Kidney epithelial cell (primary cell): ENCODE results near the gene PROX1. TPM values are rescaled to one million over a fixed set of nuclear protein-coding genes. Genes with fewer than 3 reads are reported as not detected.

Experiments used
- DNase-seq: peaks from one replicate; pipeline ENCODE4 v3.0.0-alpha.2; 2010; ENCODE audit warnings: low read depth
- H3K27me3 ChIP-seq: 2 replicates; pipeline ENCODE4 v1.6.0; 2011; ENCODE audit warnings: low read length; ENCODE audit not compliant: control insufficient read depth, insufficient read depth
- H3K36me3 ChIP-seq: 2 replicates; pipeline ENCODE4 v1.5.1; 2011; ENCODE audit warnings: low read length; ENCODE audit not compliant: control insufficient read depth, insufficient read depth
- H3K4me3 ChIP-seq: 2 replicates; pipeline ENCODE4 v1.5.1; 2011; ENCODE audit warnings: low read depth, mild to moderate bottlenecking, control low read depth, low read length
- total RNA-seq: library from RNA; depleted of rRNA; stranded (reverse); fragments of >200 nt; gene quantifications from 2 replicates; pipeline ENCODE4 v1.2.3, GENCODE V29; 2015
- TF ChIP-seq, protein P1 (sequence below): IDR thresholded peaks from 2 replicates; pipeline ENCODE4 v1.5.1; 2011; ENCODE audit warnings: mild to moderate bottlenecking, moderate library complexity, low read length, control low read depth, inconsistent platforms; ENCODE audit not compliant: insufficient read depth, poor library complexity, severe bottlenecking

PROX1 gene
- total RNA-seq, 1 donor from 2014 or later: 0.88 TPM

DNA sequence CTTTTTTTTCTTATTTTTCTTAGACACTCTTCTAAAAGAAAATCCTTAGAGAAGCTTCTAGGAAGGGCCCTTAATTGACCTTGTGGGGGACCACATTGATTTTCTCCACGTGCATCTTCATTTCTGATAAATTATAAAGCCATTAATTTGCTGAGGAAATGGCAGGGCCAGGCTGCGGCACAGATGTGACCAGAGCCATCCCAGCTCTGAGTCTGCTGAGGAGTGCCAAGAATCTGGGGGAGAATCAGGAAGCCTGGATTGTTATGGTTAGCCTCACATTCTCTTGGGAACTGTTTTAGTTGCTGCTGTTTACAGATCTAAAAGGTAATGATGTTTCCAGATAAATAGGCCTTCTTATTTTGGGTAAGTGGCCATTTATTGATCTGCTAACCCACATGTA is 16.2 kb downstream of the PROX1 start:
- H3K36me3 ChIP-seq: no peaks in the 10 kb centered on the region
- TF ChIP-seq, protein P1, sequence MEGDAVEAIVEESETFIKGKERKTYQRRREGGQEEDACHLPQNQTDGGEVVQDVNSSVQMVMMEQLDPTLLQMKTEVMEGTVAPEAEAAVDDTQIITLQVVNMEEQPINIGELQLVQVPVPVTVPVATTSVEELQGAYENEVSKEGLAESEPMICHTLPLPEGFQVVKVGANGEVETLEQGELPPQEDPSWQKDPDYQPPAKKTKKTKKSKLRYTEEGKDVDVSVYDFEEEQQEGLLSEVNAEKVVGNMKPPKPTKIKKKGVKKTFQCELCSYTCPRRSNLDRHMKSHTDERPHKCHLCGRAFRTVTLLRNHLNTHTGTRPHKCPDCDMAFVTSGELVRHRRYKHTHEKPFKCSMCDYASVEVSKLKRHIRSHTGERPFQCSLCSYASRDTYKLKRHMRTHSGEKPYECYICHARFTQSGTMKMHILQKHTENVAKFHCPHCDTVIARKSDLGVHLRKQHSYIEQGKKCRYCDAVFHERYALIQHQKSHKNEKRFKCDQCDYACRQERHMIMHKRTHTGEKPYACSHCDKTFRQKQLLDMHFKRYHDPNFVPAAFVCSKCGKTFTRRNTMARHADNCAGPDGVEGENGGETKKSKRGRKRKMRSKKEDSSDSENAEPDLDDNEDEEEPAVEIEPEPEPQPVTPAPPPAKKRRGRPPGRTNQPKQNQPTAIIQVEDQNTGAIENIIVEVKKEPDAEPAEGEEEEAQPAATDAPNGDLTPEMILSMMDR: no peak
- DNase-seq: no peak
- no peaks in the 10 kb centered on the region for H3K27me3 ChIP-seq
- no peak overlapping the region for H3K4me3 ChIP-seq

DNA sequence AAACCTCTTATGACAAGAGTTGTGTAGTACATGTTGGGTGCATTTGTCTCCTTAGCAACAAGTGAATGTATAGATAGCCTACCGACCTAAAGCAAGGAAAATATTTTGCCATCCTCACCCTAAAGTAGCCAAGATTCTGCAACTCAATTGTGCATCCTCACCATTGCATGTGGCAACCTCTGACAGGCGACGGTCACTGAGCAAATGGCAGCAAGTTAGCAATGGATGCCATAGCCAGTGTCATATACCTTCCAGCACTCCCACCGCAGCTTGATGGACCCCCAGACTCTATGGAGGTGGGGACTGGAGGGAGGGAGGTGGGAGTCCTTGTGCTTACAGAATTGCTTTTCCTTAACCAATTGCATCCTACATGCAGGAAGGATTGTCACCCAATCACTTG is 17.0 kb downstream of the PROX1 start:
- DNase-seq: no peak
- TF ChIP-seq, protein P1: no peak
- no peaks in the 10 kb centered on the region for H3K36me3 ChIP-seq
- no peak overlapping the region for H3K4me3 ChIP-seq
- H3K27me3 ChIP-seq: no peaks in the 10 kb centered on the region

DNA sequence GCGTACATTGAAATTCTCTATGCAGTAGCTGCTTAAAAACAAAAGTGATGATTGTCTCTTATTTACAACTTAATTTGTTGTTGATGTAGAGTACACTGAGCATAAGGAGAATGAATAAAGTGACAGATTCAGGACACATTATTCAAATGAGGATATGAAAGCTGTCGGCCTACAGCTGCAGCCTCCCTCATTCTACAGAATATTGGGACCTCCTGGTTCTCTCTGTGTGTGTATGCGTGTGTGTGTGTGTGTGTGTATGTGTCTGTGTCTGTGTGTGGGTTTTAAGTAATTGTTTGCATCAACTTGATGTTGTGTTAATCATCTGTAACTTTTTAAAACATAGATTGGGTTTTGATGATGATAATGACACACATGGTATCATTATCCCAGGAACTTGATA is 17.9 kb downstream of the PROX1 start:
- TF ChIP-seq, protein P1: no peak
- Histone ChIP-seq H3K36me3 (no peaks in the 10 kb centered on the region), H3K27me3 (no peaks in the 10 kb centered on the region), H3K4me3 (no peak overlapping the region)
- DNase-seq: no peak

DNA sequence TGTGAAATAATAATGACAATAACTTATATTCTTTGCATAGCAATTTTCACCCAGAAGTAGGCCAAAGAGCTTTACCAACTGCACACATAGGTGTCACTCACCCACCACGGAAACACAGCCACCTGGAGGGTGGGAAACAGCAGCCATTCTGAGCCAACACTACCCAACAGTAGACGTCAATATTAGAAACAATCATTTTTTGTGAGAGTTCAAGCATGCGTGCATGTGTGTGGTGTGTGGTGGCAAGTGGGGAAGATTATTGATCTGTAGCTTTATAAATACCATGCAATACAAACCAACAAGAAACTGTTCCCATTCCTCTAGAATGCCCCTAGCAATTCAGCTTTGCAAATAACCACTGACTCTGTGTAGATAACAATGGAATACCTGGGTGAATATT is 19.1 kb downstream of the PROX1 start:
- TF ChIP-seq, protein P1: no peak
- no peaks in the 10 kb centered on the region for H3K27me3 ChIP-seq
- no peaks in the 10 kb centered on the region for H3K36me3 ChIP-seq
- no peak overlapping the region for H3K4me3 ChIP-seq
- DNase-seq: no peak

DNA sequence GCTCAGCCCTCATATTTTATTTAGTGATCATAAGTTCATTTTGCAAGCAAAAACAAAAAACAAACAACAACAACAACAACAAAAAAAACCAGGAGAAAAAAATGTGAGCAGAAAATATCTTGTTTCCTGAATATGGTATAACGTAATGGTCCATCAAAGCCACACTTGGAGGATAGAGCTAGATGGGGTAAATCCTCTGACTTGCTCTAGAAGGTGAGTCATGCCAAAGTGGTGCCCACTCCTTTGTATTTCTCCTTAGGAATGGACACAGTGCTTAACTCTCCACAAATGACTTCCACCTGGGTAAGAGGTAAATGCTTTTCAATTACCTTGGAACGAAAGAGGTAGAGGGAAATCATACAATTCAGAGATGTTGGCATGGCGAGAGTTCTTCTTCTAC is 20.6 kb downstream of the PROX1 start:
- DNase-seq: no peak
- TF ChIP-seq, protein P1: no peak
- no peaks in the 10 kb centered on the region for H3K36me3 ChIP-seq
- H3K27me3 ChIP-seq: no peaks in the 10 kb centered on the region
- H3K4me3 ChIP-seq: no peak overlapping the region

DNA sequence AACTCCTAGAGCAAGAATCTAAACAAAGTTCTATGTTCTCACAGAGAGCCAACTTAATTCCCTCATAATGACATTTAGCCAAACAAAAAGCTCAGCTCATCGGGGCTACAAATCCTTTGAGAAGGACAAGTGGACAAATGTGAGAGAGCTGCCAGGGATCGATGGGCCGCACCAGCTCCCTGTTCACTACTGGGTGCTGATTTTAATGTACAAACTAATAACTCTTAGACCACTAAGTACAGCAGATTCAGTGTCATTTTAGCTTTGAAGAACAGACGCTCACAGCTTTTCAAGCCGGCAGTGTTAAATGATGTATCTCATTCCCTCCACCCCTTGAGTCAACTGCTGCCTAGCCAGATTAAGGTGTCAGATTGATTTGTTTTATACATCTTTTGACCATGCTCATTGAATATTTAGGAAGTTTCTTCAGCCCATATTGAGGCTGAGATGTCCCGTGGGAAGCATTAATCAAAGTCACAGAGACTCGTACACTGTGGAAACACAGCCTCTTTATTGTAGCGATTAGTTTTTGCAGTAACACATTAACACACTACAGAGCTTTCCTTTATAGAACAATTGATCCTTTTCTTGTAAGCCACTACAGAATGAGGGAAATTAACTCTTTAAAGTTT is 21.1 kb downstream of the PROX1 start:
- no peak for DNase-seq
- TF ChIP-seq, protein P1: no peak
- H3K36me3 ChIP-seq: no peaks in the 10 kb centered on the region
- H3K4me3 ChIP-seq: no peak overlapping the region
- no peaks in the 10 kb centered on the region for H3K27me3 ChIP-seq
